Measurements from ENCODE around the gene ZNF483. TPM values are rescaled to one million over a fixed set of nuclear protein-coding genes. Genes with fewer than 3 reads are reported as not detected.

ZNF483 gene
- total RNA-seq, 1 donor from 2014 or later = 2.5 TPM

DNA sequence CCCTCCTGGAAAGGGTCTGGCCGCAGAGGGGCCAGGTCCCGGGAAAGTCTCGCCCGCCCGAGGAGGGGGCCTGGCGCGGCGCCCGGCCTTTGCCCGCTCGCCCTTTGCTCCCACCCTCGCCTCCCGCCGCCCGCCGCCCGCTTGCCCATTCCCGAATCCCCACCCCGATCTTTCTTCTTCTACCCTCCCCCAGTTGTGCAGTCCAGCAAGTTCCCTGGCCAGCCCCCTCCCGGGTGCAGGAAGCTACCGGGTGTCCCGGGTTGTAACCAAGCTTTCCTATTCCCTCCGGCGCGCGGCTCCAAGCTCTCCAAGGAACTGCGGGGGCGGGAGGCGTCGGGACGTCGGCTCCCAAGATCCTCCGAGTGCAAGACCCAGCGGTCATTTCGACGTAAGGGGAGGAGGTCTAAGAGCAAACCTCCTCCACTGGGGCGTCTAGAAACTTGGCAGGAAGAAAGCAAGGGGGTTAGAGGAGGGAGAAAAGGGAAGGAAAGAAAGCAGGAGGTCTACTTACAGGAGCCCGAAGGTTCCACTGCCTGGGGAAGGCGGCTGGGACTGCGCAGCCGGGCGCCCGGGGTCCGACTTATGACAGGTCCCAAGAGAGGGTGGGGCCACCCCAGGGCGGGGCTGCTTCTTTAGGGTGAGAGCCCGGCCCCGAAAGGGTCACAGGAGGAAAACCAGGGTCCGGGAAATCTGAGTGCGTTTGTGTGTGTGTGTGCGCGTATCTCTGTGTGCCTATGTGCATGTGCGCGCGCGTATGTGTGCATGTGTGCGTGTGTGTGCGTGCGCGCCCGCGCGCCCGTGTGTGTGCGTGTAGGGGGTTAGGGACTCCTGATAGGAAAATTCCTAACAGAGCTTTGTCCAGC lies 74.3 kb downstream of the ZNF483 start, which contains the start of gene PTGR1:
PTGR1 (minus strand) TSS at position 556 of the 863 bp plus-strand sequence. CDS start 2,225 bp downstream, outside the sequence.
- DNase-seq (ENCODE audit: low read depth) = peak; percentile 85
- peak within 1 kb of the TSS; percentile 65 for H3K27ac ChIP-seq (ENCODE audit: low read depth, low read length)
- H3K4me3 ChIP-seq (ENCODE audit: insufficient read depth, low read depth, low read length) = peak within 1 kb of the TSS; percentile 70
- no peaks in the 10 kb centered on the region for H3K27me3 ChIP-seq (ENCODE audit: insufficient read depth, low read length)
- H4K20me1 ChIP-seq (ENCODE audit: insufficient read depth, low read length) = peaks cover 6% of the 10 kb centered on the region
- FAIRE-seq = no peak
- no peaks in the 10 kb centered on the region for H3K4me1 ChIP-seq (ENCODE audit: insufficient read depth, low read length)
- no peaks in the 10 kb centered on the region for H3K4me1 Mint-ChIP-seq (ENCODE audit: low read depth, unreplicated experiment)
- H3K9me3 ChIP-seq (ENCODE audit: insufficient read depth, low read depth, low read length) = no peaks in the 10 kb centered on the region
- H3K27ac Mint-ChIP-seq (ENCODE audit: unreplicated experiment) = peak within 1 kb of the TSS; percentile 94
- peaks cover 3% of the 10 kb centered on the region for H3K27me3 Mint-ChIP-seq (ENCODE audit: low read depth, unreplicated experiment)
- TF ChIP-seq, protein P1, sequence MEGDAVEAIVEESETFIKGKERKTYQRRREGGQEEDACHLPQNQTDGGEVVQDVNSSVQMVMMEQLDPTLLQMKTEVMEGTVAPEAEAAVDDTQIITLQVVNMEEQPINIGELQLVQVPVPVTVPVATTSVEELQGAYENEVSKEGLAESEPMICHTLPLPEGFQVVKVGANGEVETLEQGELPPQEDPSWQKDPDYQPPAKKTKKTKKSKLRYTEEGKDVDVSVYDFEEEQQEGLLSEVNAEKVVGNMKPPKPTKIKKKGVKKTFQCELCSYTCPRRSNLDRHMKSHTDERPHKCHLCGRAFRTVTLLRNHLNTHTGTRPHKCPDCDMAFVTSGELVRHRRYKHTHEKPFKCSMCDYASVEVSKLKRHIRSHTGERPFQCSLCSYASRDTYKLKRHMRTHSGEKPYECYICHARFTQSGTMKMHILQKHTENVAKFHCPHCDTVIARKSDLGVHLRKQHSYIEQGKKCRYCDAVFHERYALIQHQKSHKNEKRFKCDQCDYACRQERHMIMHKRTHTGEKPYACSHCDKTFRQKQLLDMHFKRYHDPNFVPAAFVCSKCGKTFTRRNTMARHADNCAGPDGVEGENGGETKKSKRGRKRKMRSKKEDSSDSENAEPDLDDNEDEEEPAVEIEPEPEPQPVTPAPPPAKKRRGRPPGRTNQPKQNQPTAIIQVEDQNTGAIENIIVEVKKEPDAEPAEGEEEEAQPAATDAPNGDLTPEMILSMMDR (IDR thresholded peaks at IDR 0.05; ENCODE audit: insufficient read depth, low read depth, low read length) = no peak
- no peak for TF ChIP-seq EZH2 (IDR thresholded peaks at IDR 0.05; ENCODE audit: insufficient read depth, low read length)
- peak within 1 kb of the TSS; percentile 83 for H2AFZ ChIP-seq (ENCODE audit: low read depth, low read length)
- H3K4me2 ChIP-seq (ENCODE audit: low read length) = peak within 1 kb of the TSS; percentile 91
- H3K4me3 Mint-ChIP-seq (ENCODE audit: unreplicated experiment) = peak within 1 kb of the TSS; percentile 97
- peak within 1 kb of the TSS; percentile 79 for H3K9ac ChIP-seq (ENCODE audit: low read length)
- H3K36me3 Mint-ChIP-seq (ENCODE audit: low read depth, unreplicated experiment) = no peaks in the 10 kb centered on the region
- H3K79me2 ChIP-seq (ENCODE audit: insufficient read depth, low read length) = peaks cover 2% of the 10 kb centered on the region
- peaks cover 2% of the 10 kb centered on the region for H3K9me3 Mint-ChIP-seq (ENCODE audit: unreplicated experiment)
- H3K36me3 ChIP-seq (ENCODE audit: insufficient read depth, low read length) = peaks cover 11% of the 10 kb centered on the region

DNA sequence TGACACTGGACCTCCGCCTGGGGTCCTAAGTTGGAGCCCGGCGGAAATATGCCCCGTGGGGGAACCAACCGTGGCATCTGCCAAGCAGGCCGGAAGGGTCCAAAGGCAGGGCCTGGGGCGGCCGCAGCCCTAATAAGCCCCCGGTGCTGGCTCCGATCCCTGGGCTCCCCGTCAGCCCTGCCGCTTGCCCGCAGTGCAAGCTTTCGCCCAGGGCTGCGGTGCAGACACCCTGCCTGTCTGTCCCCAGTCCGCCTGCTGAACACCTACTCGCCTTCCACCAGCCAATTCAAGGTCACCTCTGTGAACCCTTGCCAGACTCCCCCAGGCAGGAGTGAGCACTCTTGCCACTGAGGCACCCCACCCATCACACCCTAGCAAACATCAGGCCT lies 75.0 kb downstream of the ZNF483 start:
- DNase-seq (ENCODE audit: low read depth) (no peak), FAIRE-seq (no peak)
- no peak for TF ChIP-seq EZH2 (IDR thresholded peaks at IDR 0.05; ENCODE audit: insufficient read depth, low read length)
- TF ChIP-seq, protein P1 (IDR thresholded peaks at IDR 0.05; ENCODE audit: insufficient read depth, low read depth, low read length) = no peak
- peak overlapping the region; percentile 83 for H2AFZ ChIP-seq (ENCODE audit: low read depth, low read length)
- no peaks in the 10 kb centered on the region for H3K36me3 Mint-ChIP-seq (ENCODE audit: low read depth, unreplicated experiment)
- H3K9me3 ChIP-seq (ENCODE audit: insufficient read depth, low read depth, low read length) = no peaks in the 10 kb centered on the region
- H3K27ac ChIP-seq (ENCODE audit: low read depth, low read length) = peak overlapping the region; percentile 65
- H3K4me3 Mint-ChIP-seq (ENCODE audit: unreplicated experiment) = peak overlapping the region; percentile 97
- peaks cover 2% of the 10 kb centered on the region for H3K79me2 ChIP-seq (ENCODE audit: insufficient read depth, low read length)
- H3K36me3 ChIP-seq (ENCODE audit: insufficient read depth, low read length) = peaks cover 11% of the 10 kb centered on the region
- peak overlapping the region; percentile 91 for H3K4me2 ChIP-seq (ENCODE audit: low read length)
- H3K9ac ChIP-seq (ENCODE audit: low read length) = peak overlapping the region; percentile 79
- no peaks in the 10 kb centered on the region for H3K27me3 ChIP-seq (ENCODE audit: insufficient read depth, low read length)
- no peak overlapping the region for H3K27ac Mint-ChIP-seq (ENCODE audit: unreplicated experiment)
- H3K27me3 Mint-ChIP-seq (ENCODE audit: low read depth, unreplicated experiment) = peaks cover 3% of the 10 kb centered on the region
- H3K4me3 ChIP-seq (ENCODE audit: insufficient read depth, low read depth, low read length) = peak overlapping the region; percentile 70
- H3K4me1 Mint-ChIP-seq (ENCODE audit: low read depth, unreplicated experiment) = no peaks in the 10 kb centered on the region
- peaks cover 2% of the 10 kb centered on the region for H3K9me3 Mint-ChIP-seq (ENCODE audit: unreplicated experiment)
- H4K20me1 ChIP-seq (ENCODE audit: insufficient read depth, low read length) = peaks cover 6% of the 10 kb centered on the region
- no peaks in the 10 kb centered on the region for H3K4me1 ChIP-seq (ENCODE audit: insufficient read depth, low read length)
